Measurements from ENCODE around the gene NCAM2.

The NCAM2 gene

GRCh38 chr21:21151231-21151630 lies 153.0 kb downstream of the NCAM2 start:
- H3K36me3 ChIP-seq (ENCODE audit: insufficient read depth, low read length) = no peaks in the 10 kb centered on the region
- H3K27me3 ChIP-seq (ENCODE audit: insufficient read depth, low read length, poor library complexity, severe bottlenecking) = no peaks in the 10 kb centered on the region
- H3K9ac ChIP-seq (ENCODE audit: low read depth, low read length, poor library complexity, severe bottlenecking) = no peak overlapping the region
- H3K79me2 ChIP-seq (ENCODE audit: insufficient read depth, low read length) = no peaks in the 10 kb centered on the region
- no peaks in the 10 kb centered on the region for H4K20me1 ChIP-seq (ENCODE audit: insufficient read depth, low read length, poor library complexity, severe bottlenecking)
- no peaks in the 10 kb centered on the region for H3F3A ChIP-seq (ENCODE audit: low read depth)
- H3K4me1 ChIP-seq (ENCODE audit: insufficient read depth, low read length, poor library complexity, severe bottlenecking) = no peaks in the 10 kb centered on the region
- H2AFZ ChIP-seq (ENCODE audit: low read length) = no peak overlapping the region
- TF ChIP-seq EZH2phosphoT487 (IDR thresholded peaks at IDR 0.05; ENCODE audit: borderline replicate concordance) (no peak), CTCF (conservative IDR thresholded peaks at IDR 0.05; ENCODE audit: low read length) (no peak)
- H3K9me2 ChIP-seq (replicated peaks; ENCODE audit: low read depth, low read length) = no peaks in the 10 kb centered on the region
- H3K4me2 ChIP-seq (ENCODE audit: low read depth, low read length, poor library complexity, severe bottlenecking) = no peak overlapping the region
- no peak overlapping the region for H3K4me3 ChIP-seq (ENCODE audit: low read length, poor library complexity, severe bottlenecking)
- H3K9me3 ChIP-seq (ENCODE audit: insufficient read depth, low read depth, low read length) = no peaks in the 10 kb centered on the region

GRCh38 chr21:21156397-21156796 lies 158.2 kb downstream of the NCAM2 start:
- TF ChIP-seq EZH2phosphoT487 (IDR thresholded peaks at IDR 0.05; ENCODE audit: borderline replicate concordance) (no peak), CTCF (conservative IDR thresholded peaks at IDR 0.05; ENCODE audit: low read length) (no peak)
- H3K4me1 ChIP-seq (ENCODE audit: insufficient read depth, low read length, poor library complexity, severe bottlenecking) = no peaks in the 10 kb centered on the region
- no peaks in the 10 kb centered on the region for H3F3A ChIP-seq (ENCODE audit: low read depth)
- no peaks in the 10 kb centered on the region for H3K36me3 ChIP-seq (ENCODE audit: insufficient read depth, low read length)
- no peaks in the 10 kb centered on the region for H3K79me2 ChIP-seq (ENCODE audit: insufficient read depth, low read length)
- H2AFZ ChIP-seq (ENCODE audit: low read length) = no peak overlapping the region
- H3K9me3 ChIP-seq (ENCODE audit: insufficient read depth, low read depth, low read length) = no peaks in the 10 kb centered on the region
- H3K9me2 ChIP-seq (replicated peaks; ENCODE audit: low read depth, low read length) = no peaks in the 10 kb centered on the region
- no peak overlapping the region for H3K4me2 ChIP-seq (ENCODE audit: low read depth, low read length, poor library complexity, severe bottlenecking)
- no peak overlapping the region for H3K4me3 ChIP-seq (ENCODE audit: low read length, poor library complexity, severe bottlenecking)
- H3K27me3 ChIP-seq (ENCODE audit: insufficient read depth, low read length, poor library complexity, severe bottlenecking) = no peaks in the 10 kb centered on the region
- H3K9ac ChIP-seq (ENCODE audit: low read depth, low read length, poor library complexity, severe bottlenecking) = no peak overlapping the region
- H4K20me1 ChIP-seq (ENCODE audit: insufficient read depth, low read length, poor library complexity, severe bottlenecking) = no peaks in the 10 kb centered on the region

- Histone ChIP-seq H3K9me3 (ENCODE audit: insufficient read depth, low read depth, low read length) (no peaks in the 10 kb centered on the region), H4K20me1 (ENCODE audit: insufficient read depth, low read length, poor library complexity, severe bottlenecking) (no peaks in the 10 kb centered on the region), H3K4me1 (ENCODE audit: insufficient read depth, low read length, poor library complexity, severe bottlenecking) (no peaks in the 10 kb centered on the region)
These were observed 158.7 kb downstream of the NCAM2 start for GRCh38 chr21:21156957-21157356.

More at GRCh38 chr21:21156957-21157356, 158.7 kb downstream of the NCAM2 start:
- H3K9ac ChIP-seq (ENCODE audit: low read depth, low read length, poor library complexity, severe bottlenecking) = no peak overlapping the region
- no peak overlapping the region for H3K4me2 ChIP-seq (ENCODE audit: low read depth, low read length, poor library complexity, severe bottlenecking)
- no peaks in the 10 kb centered on the region for H3K9me2 ChIP-seq (replicated peaks; ENCODE audit: low read depth, low read length)
- no peaks in the 10 kb centered on the region for H3K36me3 ChIP-seq (ENCODE audit: insufficient read depth, low read length)
- no peak overlapping the region for H2AFZ ChIP-seq (ENCODE audit: low read length)
- no peaks in the 10 kb centered on the region for H3K27me3 ChIP-seq (ENCODE audit: insufficient read depth, low read length, poor library complexity, severe bottlenecking)
- no peak overlapping the region for H3K4me3 ChIP-seq (ENCODE audit: low read length, poor library complexity, severe bottlenecking)
- H3F3A ChIP-seq (ENCODE audit: low read depth) = no peaks in the 10 kb centered on the region
- H3K79me2 ChIP-seq (ENCODE audit: insufficient read depth, low read length) = no peaks in the 10 kb centered on the region
- no peak for TF ChIP-seq CTCF (conservative IDR thresholded peaks at IDR 0.05; ENCODE audit: low read length)
- TF ChIP-seq EZH2phosphoT487 (IDR thresholded peaks at IDR 0.05; ENCODE audit: borderline replicate concordance) = no peak

Measured in Loucy (cell line).